ENCODE data around the gene DNAJA1.

DNA sequence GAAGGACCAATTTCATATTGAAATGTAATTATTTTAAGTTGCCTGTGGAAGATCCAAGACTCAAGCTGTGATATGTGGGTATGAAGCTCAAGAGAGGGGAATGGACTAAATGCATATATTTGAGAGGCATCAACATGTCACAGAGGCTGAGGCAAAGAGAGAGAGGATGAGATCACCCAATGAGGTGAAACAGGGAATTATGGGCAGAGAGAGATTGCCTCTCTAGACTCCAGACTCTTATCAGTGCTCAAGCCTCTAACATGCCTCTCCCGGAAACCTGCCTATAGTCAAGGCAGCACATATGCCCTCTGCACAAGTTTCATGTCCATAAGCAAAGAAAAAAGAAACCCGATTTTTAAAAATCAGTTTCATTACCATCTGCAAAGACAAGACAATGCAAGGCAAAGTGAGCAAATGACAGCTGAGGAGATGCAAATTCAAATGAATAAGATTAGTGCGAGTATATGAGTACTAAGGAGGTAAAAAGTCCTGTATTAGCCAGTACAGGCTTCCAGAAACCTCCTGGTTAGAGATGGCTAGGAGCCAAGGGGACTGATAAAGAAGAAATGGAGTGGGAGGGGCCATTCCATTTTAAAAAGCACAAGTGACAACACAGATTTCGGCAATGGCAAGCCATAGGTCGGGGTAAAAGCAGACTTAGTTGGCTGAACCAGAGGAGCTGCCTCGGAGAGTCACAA lies 33.0 kb upstream of the DNAJA1 start:
- TF ChIP-seq CTCF (IDR thresholded peaks at IDR 0.05) (no peak), POLR2A (IDR thresholded peaks at IDR 0.05) (no peak), EP300 (IDR thresholded peaks at IDR 0.05) (no peak)
